NB4 (cell line): ENCODE data around the gene MYOZ3.

Experiments used
- DNase-seq: peaks from one replicate; pipeline ENCODE4 v3.0.0; 2010; ENCODE audit warnings: low read depth
- H3K4me3 ChIP-seq: one replicate; pipeline ENCODE4 v1.5.1; 2011; ENCODE audit warnings: mild to moderate bottlenecking, low read depth, low read length, moderate library complexity
- MYC ChIP-seq: IDR thresholded peaks from 2 replicates; pipeline ENCODE4 v1.6.1; 2011; ENCODE audit warnings: low read depth, low read length
- POLR2A ChIP-seq: IDR thresholded peaks from 2 replicates; pipeline ENCODE4 v1.6.1; 2011; ENCODE audit warnings: mild to moderate bottlenecking; ENCODE audit not compliant: insufficient read length; ENCODE audit errors: extremely low read depth
- TF ChIP-seq, protein P1 (sequence below): IDR thresholded peaks from one replicate; pipeline ENCODE4 v1.5.1; 2012; ENCODE audit warnings: low read depth, low read length
- TF ChIP-seq, protein P2 (sequence below): IDR thresholded peaks from 2 replicates; pipeline ENCODE4 v1.6.1; 2011; ENCODE audit warnings: low read depth, low read length

MYOZ3 gene

DNA sequence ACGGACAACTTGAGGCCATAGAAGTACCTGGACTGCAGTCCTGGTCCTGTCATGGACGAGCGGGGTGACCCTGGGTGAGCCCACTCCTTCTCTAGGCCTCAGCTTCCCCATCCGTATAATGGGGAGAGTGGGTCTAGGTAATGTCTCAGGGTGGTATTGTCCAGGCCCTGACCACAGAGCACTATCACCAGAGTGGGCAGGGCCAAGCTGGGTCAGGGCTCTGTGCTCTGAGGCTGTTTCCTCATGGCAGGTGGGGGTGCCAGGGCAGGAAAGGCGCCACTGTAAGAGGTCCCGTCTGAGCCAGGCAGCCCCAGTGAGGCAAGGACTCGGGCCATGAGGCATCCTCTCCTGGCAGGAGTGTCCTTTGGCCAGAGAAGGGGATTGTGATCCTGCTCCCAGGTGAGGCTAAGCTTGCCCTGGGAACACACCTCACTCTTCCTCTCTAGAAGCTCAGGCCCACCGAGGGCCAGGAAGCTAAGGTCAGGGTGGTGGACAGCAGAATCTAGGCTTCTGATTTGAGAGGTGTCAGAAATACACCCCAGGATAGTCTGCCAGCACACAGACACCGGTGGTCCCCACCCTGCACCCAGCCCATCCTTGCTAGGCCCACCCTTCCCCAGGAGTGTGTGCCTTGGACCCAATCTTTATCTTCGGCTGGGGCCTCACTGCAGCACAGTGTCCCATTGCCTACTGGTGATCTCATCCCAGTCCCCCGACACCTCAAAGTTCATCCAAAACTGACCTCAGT is 1.5 kb upstream of the MYOZ3 start:
- DNase-seq = no peak
- TF ChIP-seq MYC (no peak), POLR2A (no peak)
- TF ChIP-seq, protein P1, sequence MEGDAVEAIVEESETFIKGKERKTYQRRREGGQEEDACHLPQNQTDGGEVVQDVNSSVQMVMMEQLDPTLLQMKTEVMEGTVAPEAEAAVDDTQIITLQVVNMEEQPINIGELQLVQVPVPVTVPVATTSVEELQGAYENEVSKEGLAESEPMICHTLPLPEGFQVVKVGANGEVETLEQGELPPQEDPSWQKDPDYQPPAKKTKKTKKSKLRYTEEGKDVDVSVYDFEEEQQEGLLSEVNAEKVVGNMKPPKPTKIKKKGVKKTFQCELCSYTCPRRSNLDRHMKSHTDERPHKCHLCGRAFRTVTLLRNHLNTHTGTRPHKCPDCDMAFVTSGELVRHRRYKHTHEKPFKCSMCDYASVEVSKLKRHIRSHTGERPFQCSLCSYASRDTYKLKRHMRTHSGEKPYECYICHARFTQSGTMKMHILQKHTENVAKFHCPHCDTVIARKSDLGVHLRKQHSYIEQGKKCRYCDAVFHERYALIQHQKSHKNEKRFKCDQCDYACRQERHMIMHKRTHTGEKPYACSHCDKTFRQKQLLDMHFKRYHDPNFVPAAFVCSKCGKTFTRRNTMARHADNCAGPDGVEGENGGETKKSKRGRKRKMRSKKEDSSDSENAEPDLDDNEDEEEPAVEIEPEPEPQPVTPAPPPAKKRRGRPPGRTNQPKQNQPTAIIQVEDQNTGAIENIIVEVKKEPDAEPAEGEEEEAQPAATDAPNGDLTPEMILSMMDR = no peak
- TF ChIP-seq, protein P2, sequence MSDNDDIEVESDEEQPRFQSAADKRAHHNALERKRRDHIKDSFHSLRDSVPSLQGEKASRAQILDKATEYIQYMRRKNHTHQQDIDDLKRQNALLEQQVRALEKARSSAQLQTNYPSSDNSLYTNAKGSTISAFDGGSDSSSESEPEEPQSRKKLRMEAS = no peak
- H3K4me3 ChIP-seq = no peak overlapping the region

DNA sequence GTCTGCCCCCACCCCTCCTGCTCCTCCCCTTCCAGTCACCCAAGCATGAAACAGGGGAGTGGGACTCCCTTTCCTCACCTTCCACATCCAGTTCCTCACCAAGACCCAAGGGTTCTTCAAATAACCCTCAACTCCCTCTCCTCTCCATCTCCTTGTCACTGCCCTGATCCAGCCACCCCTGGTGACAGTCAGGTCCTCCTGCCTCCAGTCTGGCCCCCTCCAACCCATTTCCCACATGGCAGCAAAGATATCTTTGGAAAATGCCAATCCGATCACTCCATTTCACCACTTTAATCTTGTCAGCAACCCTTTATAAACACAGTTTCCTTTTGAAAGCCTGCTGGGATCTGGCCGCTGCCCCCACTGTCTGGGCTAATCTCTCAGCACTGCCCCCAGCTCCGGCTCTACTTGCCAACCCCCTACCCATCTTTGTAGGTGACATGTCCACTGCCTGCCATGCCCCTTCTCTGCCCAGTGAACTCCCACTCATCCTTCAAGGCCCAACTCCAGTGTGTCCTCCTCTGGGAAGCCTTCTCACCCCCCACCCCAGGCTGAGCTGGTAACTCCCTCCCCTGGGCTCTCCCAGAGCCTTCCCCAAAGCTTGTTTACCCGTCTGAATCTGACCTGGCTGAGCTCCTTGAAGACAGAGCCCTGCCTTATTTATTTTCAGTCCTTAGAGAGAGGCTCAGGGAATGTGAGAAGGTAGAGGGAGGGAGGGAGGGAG is 781 bp upstream of the MYOZ3 start:
- TF ChIP-seq POLR2A (no peak), MYC (no peak)
- TF ChIP-seq, protein P1 = no peak
- TF ChIP-seq, protein P2 = no peak
- no peak overlapping the region for H3K4me3 ChIP-seq
- no peak for DNase-seq

DNA sequence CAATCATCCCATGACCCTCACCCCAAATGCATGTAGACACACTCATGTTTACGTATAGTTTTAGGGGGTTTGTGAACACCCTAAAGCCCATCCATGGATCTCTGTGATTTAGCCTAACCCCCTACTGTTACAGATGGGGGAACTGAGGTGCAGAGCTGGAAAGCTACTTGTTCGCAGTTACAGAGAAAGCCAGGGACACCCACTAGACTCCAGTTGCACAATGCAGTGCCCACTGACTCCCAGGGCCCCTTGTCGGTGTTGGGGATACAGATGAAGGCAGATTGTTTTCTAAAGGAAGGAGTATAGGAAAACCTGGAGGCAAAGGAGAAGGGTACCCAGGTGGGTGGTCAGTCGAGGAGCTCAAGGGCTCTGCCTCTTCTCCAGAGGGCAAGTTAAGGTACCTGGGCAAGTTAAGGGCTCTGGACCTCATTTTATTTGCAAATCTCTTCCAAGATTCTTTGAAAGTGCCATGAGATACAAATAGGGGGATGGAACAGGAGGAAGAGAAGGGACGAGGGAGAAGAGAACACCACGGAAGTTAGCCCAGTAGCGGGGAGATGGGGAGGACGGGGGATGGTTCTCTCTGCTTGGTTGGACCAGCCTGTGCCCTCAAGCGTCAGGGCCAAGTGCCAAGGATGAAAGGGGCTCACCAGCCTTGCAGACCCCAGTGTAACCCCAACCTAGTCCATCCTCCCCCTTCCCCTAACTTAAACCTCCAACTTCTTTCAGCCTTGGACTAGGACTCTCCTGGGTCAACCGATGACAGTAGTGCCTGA is 958 bp downstream of the MYOZ3 start:
- H3K4me3 ChIP-seq = no peak overlapping the region
- TF ChIP-seq, protein P2 = no peak
- TF ChIP-seq POLR2A (no peak), MYC (no peak)
- TF ChIP-seq, protein P1 = no peak
- DNase-seq = no peak

- DNase-seq = no peak
- TF ChIP-seq POLR2A (no peak), MYC (no peak)
- TF ChIP-seq, protein P1 = no peak
- TF ChIP-seq, protein P2 = no peak
- H3K4me3 ChIP-seq = no peak overlapping the region
Measured at GRCh38 chr5:150662731-150663516, 1.9 kb downstream of the MYOZ3 start.

- no peak overlapping the region for H3K4me3 ChIP-seq
- no peak for TF ChIP-seq MYC
- TF ChIP-seq POLR2A = no peak
- TF ChIP-seq, protein P1 = no peak
- TF ChIP-seq, protein P2 = no peak
- DNase-seq = no peak
Measured at GRCh38 chr5:150663936-150664335, 2.9 kb downstream of the MYOZ3 start.
